ENCODE measurements around the gene PIEZO2.
"Not testable (repeated sequence)": the region's sequence is repeated elsewhere in the genome, so short reads cannot be mapped to it uniquely, and the experiment has no call there.

DNA sequence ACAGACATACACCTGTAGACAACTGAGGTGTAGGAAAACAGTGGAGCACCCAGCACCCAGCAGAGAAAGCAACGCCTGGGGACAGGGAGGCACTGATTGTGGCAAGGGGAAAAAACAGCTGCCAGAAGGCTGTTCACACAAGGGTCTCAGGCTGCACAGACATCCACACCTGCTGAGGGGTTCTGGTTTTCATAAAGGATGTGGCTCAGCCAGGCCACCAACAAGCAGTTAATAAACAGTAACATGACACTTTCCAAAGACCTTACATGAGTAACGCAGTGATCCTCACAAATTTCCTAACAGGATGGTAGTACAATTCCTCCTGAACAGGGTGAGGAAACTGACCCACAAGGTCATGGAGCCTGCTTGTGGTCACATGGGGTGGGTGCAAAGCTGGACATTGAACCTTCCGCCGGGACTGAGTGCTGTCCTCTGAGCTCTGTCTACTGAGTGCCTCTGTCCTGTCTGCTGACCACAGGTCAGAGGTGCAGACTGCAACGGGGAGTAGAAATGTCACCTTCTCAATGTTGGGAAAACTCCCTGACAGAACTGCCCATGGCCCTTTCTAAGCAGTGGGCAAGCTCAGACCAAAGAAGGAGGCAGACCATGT, 506.3 kb downstream of the PIEZO2 start:
- TF ChIP-seq, protein P1, sequence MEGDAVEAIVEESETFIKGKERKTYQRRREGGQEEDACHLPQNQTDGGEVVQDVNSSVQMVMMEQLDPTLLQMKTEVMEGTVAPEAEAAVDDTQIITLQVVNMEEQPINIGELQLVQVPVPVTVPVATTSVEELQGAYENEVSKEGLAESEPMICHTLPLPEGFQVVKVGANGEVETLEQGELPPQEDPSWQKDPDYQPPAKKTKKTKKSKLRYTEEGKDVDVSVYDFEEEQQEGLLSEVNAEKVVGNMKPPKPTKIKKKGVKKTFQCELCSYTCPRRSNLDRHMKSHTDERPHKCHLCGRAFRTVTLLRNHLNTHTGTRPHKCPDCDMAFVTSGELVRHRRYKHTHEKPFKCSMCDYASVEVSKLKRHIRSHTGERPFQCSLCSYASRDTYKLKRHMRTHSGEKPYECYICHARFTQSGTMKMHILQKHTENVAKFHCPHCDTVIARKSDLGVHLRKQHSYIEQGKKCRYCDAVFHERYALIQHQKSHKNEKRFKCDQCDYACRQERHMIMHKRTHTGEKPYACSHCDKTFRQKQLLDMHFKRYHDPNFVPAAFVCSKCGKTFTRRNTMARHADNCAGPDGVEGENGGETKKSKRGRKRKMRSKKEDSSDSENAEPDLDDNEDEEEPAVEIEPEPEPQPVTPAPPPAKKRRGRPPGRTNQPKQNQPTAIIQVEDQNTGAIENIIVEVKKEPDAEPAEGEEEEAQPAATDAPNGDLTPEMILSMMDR (IDR thresholded peaks at IDR 0.05): not testable (repeated sequence)
- TF ChIP-seq POLR2A (IDR thresholded peaks at IDR 0.05): not testable (repeated sequence)

Measured in esophagus squamous epithelium (tissue), 4 donors.